Anterior cingulate cortex (tissue), 58 donors: ENCODE measurements around the gene RBM8A.

Experiments used
- DNase-seq, 58 donors: peaks; one replicate each; lab custom pipeline; 2025; lab: John Stamatoyannopoulos, UW

RBM8A gene

DNA sequence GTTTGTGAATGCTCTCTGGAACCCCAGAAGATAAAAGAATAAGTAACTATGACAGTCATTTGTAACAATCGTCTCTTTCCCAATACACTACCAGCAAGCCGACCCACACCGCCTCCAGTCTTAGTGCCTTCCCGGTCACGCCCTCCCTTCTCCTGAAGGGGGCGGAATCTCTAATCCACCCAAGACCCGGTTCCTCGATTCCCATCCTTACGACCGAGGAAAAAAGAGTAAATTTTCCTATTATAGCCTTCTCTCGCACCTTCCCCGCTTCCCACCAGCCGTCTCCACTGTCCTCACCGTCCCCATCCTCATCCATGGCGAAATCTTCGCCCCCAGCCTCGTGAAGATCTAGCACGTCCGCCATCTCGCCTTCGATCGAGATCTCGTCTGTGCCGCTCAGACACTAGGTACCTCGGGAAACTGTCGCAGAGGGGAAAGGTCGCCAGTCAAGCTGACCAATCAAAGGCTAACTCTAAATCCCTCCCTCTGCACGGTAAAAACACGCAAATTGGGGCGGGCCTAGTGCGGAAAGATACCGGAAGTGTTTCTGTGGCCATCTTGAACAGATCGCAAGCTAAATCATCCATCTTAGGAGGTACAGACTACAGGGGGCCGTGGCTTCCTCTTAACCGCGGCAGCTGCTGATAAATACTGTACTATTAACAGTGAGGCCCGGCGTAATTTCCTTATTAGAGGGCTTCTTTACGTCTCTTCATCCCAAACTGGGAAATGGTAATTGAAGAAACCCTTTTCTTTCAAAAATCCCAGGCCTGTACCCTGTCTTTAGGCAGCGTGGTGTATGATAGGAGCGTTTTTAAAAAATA, at the start of gene RBM8A:
Gene RBM8A (minus strand): TSS at position 422 of the 824 bp plus-strand sequence. CDS start 58 bp downstream, at position 364.
- DNase-seq = peak; percentile 56 to 98 (median 91)

GRCh38 chr1:145977016-145977415, 49.7 kb upstream of the RBM8A start:
- DNase-seq = no peak

- DNase-seq = no peak
These were observed 47.9 kb upstream of the RBM8A start for GRCh38 chr1:145975216-145975615.

DNA sequence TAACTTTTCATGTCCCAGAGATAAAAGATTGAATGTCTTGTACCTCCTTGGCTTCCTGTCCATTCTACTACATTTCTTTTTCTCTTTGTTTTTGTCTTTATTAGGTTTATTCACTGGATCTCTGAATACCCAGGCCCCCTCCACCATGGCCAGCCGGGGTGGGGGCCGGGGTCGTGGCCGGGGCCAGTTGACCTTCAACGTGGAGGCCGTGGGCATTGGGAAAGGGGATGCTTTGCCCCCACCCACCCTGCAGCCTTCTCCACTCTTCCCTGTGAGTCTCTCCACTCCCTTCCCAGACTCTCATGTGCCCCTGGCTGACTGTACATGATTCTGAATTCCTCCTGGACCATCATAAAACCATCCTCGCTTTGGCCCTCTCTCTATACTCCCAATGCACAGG, 47.4 kb upstream of the RBM8A start:
- no peak for DNase-seq

- DNase-seq = no peak
These were observed 45.3 kb upstream of the RBM8A start for GRCh38 chr1:145972580-145972979.

GRCh38 chr1:145967288-145967687, 40.0 kb upstream of the RBM8A start:
- no peak for DNase-seq

GRCh38 chr1:145965119-145965744, 37.9 kb upstream of the RBM8A start:
- no peak for DNase-seq

GRCh38 chr1:145964328-145965118, 37.2 kb upstream of the RBM8A start, which contains the start of the genes ANKRD34A and POLR3GL:
Gene ANKRD34A, minus strand, starts transcription at chr1:145964575. Its CDS starts 2,816 bp downstream, at chr1:145961759.
Gene POLR3GL, plus strand, starts transcription at chr1:145964690. Its CDS starts 10,176 bp downstream, at chr1:145974866.
- DNase-seq = peak; percentile 66 to 98 (median 92)

DNA sequence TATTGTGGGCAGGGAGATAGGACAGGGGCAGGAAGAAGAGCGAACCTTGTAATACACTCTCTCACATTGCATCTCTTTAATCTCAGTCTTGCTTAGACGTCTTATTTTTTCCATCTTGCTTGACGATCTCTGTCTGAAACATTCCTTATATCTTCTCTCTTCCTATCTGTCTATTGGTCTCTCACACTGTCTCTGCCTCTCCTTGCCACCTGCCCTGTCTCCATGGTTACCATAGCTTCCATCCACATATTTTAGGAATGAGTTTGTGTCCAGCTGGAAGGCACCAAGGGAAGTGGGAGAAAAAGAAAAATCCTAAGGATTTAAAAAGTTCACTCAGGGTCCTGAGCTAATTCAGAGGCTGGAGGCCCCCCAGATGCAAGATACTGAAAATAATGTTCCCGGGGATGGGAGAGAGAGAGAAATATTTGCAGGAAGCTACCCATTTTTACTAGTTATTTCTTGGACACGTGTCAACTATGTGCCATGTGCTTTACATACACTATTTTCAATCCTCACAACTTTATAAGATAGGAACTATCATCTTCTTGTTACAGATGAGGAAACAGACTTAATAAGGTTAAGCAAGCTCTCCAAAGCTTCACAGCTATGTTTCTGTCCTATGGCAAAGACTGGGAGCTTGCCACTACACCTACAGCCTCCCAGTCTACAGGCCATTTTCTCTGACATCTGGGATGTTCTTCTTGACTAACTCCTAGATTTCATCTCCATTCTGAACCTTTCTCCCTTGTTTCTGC, 36.2 kb upstream of the RBM8A start:
- DNase-seq = peak in 14 of 58 donors; percentile 2 to 36 (median 9)

DNA sequence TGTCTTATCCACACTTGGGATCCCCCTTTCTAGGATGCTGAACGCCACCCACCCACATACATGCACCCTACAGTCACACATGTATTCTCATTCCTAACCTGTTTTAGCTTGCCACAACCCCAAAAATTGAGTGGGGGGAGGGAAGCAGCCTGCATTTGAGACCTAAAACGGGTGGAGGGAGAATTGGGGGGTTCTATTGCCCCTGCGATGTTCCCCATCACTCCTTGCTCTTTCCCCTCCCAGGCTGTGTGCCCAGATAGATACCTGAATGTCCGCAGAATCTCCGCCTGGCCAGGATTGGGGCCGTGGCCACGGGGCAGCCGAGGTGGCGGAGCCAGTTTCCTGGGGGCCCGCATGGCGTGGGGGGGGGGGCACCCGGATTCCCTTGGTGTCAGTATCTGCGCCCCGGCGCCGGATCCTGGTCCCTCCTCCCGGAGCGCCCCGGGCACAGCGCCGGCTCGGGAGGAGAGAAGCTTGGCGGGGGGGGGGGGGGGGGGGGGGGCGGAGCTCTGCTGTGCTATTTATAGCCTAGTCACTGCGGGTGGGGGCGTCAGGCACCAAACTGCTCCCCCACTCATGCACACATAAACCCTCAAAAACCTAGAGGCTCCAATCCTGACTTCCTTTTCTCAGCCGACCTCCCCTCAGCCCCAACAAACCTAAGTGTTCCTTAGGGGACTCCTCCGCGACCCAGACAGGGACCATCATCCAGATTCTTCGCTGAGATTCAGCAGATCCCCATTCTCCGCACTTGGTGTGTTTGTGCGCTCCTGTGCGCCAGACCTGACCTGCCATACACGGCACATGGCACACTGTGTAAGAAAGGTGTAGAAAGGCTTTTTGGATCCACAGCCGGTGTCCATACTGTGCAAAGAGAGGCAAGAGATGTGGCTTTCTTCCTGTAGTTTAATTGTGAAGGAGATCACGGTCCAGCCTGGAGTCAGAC, 35.1 kb upstream of the RBM8A start:
- peak in 56 of 58 donors; percentile 18 to 85 (median 72) for DNase-seq

- DNase-seq = peak in 55 of 58 donors; percentile 16 to 79 (median 50)
These were observed 34.3 kb upstream of the RBM8A start for GRCh38 chr1:145961425-145962156.

- peak in 3 of 58 donors; percentile 23 to 31 (median 25) for DNase-seq
These were observed 33.8 kb upstream of the RBM8A start for GRCh38 chr1:145961109-145961424.

DNA sequence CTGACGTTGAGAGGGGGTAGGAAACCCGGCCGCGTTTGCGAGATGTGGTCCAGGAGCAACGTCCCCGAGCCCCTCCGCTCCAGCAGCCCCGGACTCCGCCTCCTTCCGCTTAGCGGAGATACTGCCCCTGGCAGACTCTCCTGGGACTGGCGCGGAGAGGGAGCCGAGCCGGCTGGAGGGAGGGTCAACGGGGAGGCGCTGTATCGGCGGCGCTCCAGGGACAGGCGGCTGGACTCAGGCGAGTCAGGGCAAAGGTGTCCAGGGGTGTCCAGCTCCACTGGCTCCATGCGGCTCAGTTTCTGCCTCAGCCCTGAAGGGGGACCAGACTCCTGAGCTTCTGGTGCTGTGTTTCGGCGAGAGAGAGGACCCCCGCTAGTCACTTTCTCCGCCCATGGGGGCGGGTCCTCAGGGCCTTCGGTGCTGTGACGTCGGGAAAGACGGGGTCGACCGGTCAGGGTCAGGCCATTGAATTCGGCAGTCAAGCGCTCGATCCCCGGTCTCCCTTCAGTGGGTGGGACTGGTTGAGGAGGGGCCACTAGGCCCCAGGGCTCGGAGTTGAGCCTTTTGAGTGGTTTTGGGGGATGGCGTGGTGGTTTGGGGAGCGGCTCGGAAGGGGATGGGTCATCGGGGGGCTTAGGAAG, 33.3 kb upstream of the RBM8A start:
- peak in 54 of 58 donors; percentile 7 to 83 (median 70) for DNase-seq

DNA sequence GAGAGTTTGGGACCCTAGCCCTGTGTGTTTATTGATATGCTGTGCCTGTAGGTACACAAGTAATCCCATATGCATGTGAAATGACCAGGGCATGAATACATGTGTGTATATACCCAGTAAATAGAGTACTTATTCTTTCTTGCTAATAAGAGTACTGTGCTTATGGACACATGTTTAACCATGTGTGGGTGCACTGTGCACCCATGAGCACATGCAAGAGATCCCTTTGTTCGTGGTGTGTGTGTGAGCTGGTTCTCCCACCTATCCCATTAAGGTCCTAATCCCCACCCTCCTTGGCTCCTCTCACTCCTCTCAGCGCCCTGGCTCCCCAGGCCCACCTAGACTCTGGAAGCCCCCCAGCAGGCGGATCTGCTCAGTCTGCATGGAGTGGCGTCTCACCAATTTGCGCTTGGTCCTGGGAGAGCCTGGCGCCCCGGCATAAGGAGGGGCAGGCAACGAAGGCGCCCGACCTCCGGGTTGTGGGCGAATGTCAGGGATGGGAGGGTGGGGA, 32.7 kb upstream of the RBM8A start:
- DNase-seq = no peak

DNA sequence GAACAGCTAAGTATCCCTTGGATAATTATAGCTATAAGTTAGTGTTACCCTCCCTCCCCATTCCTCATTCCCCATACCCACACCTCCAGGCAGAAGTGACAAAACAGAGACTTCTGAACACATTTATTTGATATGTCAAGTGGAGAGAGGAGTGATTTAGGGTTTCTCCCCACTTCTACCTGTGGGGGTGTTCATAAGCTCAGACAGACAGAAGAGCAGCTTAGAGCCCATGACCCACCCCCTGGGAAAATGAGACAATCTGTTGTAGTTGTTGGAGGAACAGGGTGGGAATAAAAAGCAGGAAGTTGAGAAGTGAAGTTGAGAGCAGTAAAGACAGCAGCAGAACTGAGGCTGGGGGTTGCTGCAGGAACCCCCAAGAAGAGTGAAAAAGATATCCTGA, 32.0 kb upstream of the RBM8A start:
- DNase-seq = no peak

DNA sequence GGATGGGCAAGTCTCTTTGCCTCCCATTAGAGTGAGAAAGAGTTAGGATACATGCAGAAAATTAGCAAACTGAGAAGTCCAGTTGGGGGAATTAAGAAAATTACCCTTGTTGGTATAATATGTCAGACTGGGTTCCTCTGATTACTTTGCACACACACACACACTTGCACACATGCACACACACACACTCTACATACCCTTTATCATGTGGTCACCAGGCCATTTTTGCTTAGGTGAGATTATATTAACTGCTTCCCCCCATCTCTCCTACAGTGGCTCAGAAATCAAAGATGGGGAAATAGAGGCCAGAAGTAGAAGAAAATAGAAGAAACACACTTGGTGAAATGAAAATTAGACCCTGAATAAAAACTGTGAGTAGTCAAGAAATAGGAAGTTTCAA, 31.4 kb upstream of the RBM8A start:
- DNase-seq = no peak
